Lung (tissue), 12 donors: Measurements from ENCODE around the gene MYD88. TPM values are rescaled to one million over a fixed set of nuclear protein-coding genes. Genes with fewer than 3 reads are reported as not detected.

ENCODE experiments used
- ATAC-seq: fragments of 200-7000 bp; cut with Tn5 transposase; one replicate; pipeline ENCODE4 v1.9.1; 2020; ENCODE audit warnings: moderate number of reproducible peaks; ENCODE audit not compliant: insufficient read depth, low FRiP score
- DNase-seq, 3 donors: peaks; one replicate each; pipeline ENCODE4 v3.0.0-alpha.2; 2013 to 2017
- H3K27ac ChIP-seq, 2 donors: one replicate each; pipeline ENCODE4 v1.5.1; 2013; ENCODE audit warnings: mild to moderate bottlenecking in 2 of 2, moderate library complexity in 2 of 2, control low read depth in 1 of 2, inconsistent platforms in 1 of 2, low read depth in 1 of 2, low read length in 1 of 2
- H3K27me3 ChIP-seq, 3 donors: one replicate each; pipeline ENCODE4 v1.5.1; 2013; ENCODE audit warnings: low read length in 2 of 3; ENCODE audit not compliant: control insufficient read depth in 3 of 3, insufficient read depth in 3 of 3
- H3K36me3 ChIP-seq, 4 donors: one replicate each; pipeline ENCODE4 v1.5.1; 2013; ENCODE audit warnings: low read length in 4 of 4, mild to moderate bottlenecking in 1 of 4, moderate library complexity in 1 of 4; ENCODE audit not compliant: control insufficient read depth in 4 of 4, insufficient read depth in 4 of 4
- H3K4me1 ChIP-seq, 5 donors: one replicate each; pipeline ENCODE4 v1.5.1; 2013; ENCODE audit warnings: low read length in 5 of 5, mild to moderate bottlenecking in 2 of 5, moderate library complexity in 1 of 5; ENCODE audit not compliant: control insufficient read depth in 5 of 5, insufficient read depth in 5 of 5
- H3K4me3 ChIP-seq: one replicate; pipeline ENCODE4 v1.5.1; 2013; ENCODE audit warnings: mild to moderate bottlenecking, control low read depth, moderate library complexity
- H3K9ac ChIP-seq, 2 donors: one replicate each; pipeline ENCODE4 v1.5.1; 2013; ENCODE audit warnings: low read length in 2 of 2, control low read depth in 1 of 2; ENCODE audit not compliant: insufficient read depth in 1 of 2
- H3K9me3 ChIP-seq, 4 donors: one replicate each; pipeline ENCODE4 v1.5.1; 2013; ENCODE audit warnings: low read length in 3 of 4, mild to moderate bottlenecking in 1 of 4, moderate library complexity in 1 of 4; ENCODE audit not compliant: control insufficient read depth in 4 of 4, insufficient read depth in 3 of 4
- WGBS, 2 donors: extraction: QIAGEN DNeasy Blood & Tissue Kit; methylation state at CpG; one replicate each; pipeline ENCODE4 v1.1.7; 2013; 5-methylcytosine and 5-hydroxymethylcytosine counted together
- polyA plus RNA-seq, 2 donors: library from polyadenylated mRNA; stranded (reverse); fragments of 200-250 nt; gene quantifications; one replicate each; pipeline ENCODE4 v1.2.1, GENCODE V29; 2013
- total RNA-seq, 2 donors: library from RNA; depleted of rRNA in 1 of 2; stranded (reverse); fragments of >200 nt in 1 of 2; gene quantifications; one replicate each; pipeline ENCODE4 v1.2.1, GENCODE V29; 2014 to 2021
- TF ChIP-seq, protein P1 (sequence below): IDR thresholded peaks from 2 replicates; pipeline ENCODE4 v1.5.1; 2012; ENCODE audit warnings: mild to moderate bottlenecking; ENCODE audit errors: control extremely low read depth, extremely low read depth
- donor health status: control.
- donor health status: control.
- donor health status: Bipolar disorder and iron deficiency.
- donor health status: healthy.
- donor health status: DM: yes; HTN: yes; CAD: no.

MYD88 gene
- total and polyA plus RNA-seq, 4 donors = 32.5 to 145 (median 60.3) TPM

DNA sequence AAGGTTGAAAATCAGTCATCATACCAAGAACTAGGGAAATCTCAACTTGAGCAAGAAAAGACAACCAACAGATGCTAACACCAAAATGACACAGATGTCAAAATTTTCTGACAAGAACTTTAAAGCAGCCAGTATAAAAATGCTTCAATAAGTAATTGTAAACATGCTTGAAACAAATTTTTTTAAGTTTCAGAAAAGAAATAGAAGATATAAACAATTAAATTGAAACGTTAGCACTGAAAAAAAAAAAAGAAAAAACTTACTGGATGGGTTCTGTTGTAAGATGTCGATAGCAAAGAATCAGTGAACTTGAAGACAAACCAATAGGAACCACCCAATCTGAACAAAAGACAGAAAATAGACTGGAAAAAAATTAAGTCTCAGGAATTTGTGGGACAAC is 8.0 kb downstream of the MYD88 start:
- H3K36me3 ChIP-seq = peaks cover 0 to 8% (median 4%) of the 10 kb centered on the region in 4 donors
- ATAC-seq (no peak), DNase-seq (no peak)
- TF ChIP-seq, protein P1, sequence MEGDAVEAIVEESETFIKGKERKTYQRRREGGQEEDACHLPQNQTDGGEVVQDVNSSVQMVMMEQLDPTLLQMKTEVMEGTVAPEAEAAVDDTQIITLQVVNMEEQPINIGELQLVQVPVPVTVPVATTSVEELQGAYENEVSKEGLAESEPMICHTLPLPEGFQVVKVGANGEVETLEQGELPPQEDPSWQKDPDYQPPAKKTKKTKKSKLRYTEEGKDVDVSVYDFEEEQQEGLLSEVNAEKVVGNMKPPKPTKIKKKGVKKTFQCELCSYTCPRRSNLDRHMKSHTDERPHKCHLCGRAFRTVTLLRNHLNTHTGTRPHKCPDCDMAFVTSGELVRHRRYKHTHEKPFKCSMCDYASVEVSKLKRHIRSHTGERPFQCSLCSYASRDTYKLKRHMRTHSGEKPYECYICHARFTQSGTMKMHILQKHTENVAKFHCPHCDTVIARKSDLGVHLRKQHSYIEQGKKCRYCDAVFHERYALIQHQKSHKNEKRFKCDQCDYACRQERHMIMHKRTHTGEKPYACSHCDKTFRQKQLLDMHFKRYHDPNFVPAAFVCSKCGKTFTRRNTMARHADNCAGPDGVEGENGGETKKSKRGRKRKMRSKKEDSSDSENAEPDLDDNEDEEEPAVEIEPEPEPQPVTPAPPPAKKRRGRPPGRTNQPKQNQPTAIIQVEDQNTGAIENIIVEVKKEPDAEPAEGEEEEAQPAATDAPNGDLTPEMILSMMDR = no peak
- H3K9ac ChIP-seq = no peak overlapping the region
- no peak overlapping the region for H3K27ac ChIP-seq
- no peak overlapping the region for H3K4me3 ChIP-seq
- WGBS, 2 donors = 92 to 93% methylated on average over 2 of the region's 2 CpGs
- no peaks in the 10 kb centered on the region for H3K27me3 ChIP-seq
- H3K9me3 ChIP-seq = peaks cover 0 to 5% (median 0%) of the 10 kb centered on the region in 4 donors
- peaks cover 0 to 3% (median 0%) of the 10 kb centered on the region in 5 donors for H3K4me1 ChIP-seq

DNA sequence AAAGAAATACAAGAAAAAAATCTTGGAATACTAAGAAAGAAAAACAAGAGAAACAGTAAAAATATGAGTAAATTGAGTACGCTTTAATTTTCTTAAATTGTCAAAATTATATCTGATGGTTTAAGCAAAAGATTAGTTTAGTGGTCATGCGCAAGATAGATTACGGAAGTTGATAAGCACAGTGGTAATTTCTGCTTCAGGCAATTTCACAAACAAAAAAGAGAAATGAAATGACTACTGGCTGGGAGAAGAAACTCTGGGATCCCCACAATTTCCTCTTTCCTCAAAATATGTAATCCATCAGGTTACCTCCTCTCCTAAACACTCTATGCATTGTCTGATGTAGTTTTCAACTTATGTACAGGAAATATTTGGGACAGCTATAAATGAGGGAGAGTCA is 9.0 kb downstream of the MYD88 start:
- H3K36me3 ChIP-seq = no peaks in the 10 kb centered on the region
- no peak for DNase-seq
- no peak overlapping the region for H3K27ac ChIP-seq
- peaks cover 0 to 5% (median 0%) of the 10 kb centered on the region in 4 donors for H3K9me3 ChIP-seq
- no peak overlapping the region for H3K9ac ChIP-seq
- ATAC-seq = no peak
- H3K27me3 ChIP-seq = no peaks in the 10 kb centered on the region
- 36 to 80% methylated on average over 3 of the region's 3 CpGs for WGBS, 2 donors
- TF ChIP-seq, protein P1 = no peak
- H3K4me3 ChIP-seq = no peak overlapping the region
- H3K4me1 ChIP-seq = peaks cover 0 to 5% (median 0%) of the 10 kb centered on the region in 5 donors

DNA sequence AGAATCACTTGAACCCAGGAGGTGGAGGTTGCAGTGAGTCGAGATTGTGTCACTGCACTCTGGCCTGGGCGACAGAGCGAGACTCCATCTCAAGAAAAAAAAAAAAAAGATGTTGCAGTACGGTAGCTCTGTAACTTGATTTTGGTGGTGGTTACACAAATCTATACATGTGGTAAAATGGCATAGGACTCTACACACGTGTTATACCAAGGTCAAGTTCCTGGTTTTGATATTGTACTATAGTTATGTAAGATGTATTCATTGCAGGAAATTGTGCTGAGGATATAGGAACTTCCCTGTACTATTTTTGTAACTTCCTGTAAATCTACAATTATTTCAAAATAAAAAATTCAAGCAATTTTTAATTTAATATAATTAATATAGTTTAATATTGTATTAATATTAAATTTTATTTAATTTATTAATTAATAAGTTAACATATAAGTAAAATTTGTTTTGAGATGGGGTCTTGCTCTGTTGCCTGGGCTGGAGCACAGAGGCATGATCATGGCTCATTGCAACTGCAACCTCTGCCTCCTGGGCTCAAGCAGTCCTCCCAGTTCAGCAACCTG is 9.9 kb downstream of the MYD88 start:
- Histone ChIP-seq H3K9ac (no peak overlapping the region), H3K27ac (no peak overlapping the region), H3K4me3 (no peak overlapping the region), H3K4me1 (peaks cover 0 to 5% (median 0%) of the 10 kb centered on the region in 5 donors), H3K36me3 (no peaks in the 10 kb centered on the region), H3K9me3 (peaks cover 0 to 5% (median 0%) of the 10 kb centered on the region in 4 donors), H3K27me3 (no peaks in the 10 kb centered on the region)
- no peak for ATAC-seq
- WGBS, 2 donors = 21 to 60% methylated on average over 5 of the region's 5 CpGs
- DNase-seq = no peak
- TF ChIP-seq, protein P1 = no peak

DNA sequence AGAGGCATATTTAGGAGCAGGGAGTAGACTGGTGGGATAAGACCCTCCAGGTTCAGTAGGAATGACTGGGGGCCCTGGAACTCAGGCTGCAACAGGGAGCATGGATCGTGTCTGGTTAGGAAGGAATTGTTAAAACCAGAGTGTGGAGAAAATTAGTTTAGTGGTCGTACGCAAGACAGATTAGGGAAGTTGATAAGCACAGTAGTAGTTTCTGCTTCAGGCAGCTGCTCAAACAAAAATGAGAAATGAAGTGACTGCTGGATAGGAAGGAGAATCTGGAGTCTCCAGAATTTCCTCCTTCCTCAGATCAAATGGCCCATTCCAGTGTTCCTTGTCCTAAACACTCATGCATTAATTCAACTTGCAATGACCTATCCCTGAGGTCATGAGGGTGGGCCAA is 11.2 kb downstream of the MYD88 start:
- H3K36me3 ChIP-seq = no peaks in the 10 kb centered on the region
- DNase-seq (no peak), ATAC-seq (no peak)
- 10 to 56% methylated on average over 3 of the region's 3 CpGs for WGBS, 2 donors
- no peak overlapping the region for H3K4me3 ChIP-seq
- H3K27ac ChIP-seq = peak overlapping the region in 1 of 2 donors; percentile 47
- H3K4me1 ChIP-seq = peaks cover 0 to 9% (median 5%) of the 10 kb centered on the region in 5 donors
- TF ChIP-seq, protein P1 = no peak
- H3K9ac ChIP-seq = no peak overlapping the region
- H3K27me3 ChIP-seq = no peaks in the 10 kb centered on the region
- H3K9me3 ChIP-seq = peaks cover 0 to 5% (median 0%) of the 10 kb centered on the region in 4 donors
